C4-2B (cell line): Measurements from ENCODE around the gene DPEP2.
"Not testable (repeated sequence)": the region's sequence is repeated elsewhere in the genome, so short reads cannot be mapped to it uniquely, and the experiment has no call there.

ENCODE experiments used
- ZFX ChIP-seq: fragments of 450-650 bp; IDR thresholded peaks from 2 replicates; pipeline ENCODE4 v1.6.1; 2017
- TF ChIP-seq, protein P1 (sequence below): fragments of 450-650 bp; conservative IDR thresholded peaks from 2 replicates; pipeline ENCODE4 v1.5.1; 2017; ENCODE audit warnings: mild to moderate bottlenecking

GRCh38 chr16:67994040-67994408 lies 5.3 kb downstream of the DPEP2 start:
- TF ChIP-seq, protein P1, sequence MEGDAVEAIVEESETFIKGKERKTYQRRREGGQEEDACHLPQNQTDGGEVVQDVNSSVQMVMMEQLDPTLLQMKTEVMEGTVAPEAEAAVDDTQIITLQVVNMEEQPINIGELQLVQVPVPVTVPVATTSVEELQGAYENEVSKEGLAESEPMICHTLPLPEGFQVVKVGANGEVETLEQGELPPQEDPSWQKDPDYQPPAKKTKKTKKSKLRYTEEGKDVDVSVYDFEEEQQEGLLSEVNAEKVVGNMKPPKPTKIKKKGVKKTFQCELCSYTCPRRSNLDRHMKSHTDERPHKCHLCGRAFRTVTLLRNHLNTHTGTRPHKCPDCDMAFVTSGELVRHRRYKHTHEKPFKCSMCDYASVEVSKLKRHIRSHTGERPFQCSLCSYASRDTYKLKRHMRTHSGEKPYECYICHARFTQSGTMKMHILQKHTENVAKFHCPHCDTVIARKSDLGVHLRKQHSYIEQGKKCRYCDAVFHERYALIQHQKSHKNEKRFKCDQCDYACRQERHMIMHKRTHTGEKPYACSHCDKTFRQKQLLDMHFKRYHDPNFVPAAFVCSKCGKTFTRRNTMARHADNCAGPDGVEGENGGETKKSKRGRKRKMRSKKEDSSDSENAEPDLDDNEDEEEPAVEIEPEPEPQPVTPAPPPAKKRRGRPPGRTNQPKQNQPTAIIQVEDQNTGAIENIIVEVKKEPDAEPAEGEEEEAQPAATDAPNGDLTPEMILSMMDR, result not testable (repeated sequence)
- TF ChIP-seq ZFX, result not testable (repeated sequence)
